Activated CD8-positive, alpha-beta memory T cell treated with anti-CD3 and anti-CD28 coated beads, Interleukin-2, amount 50 U/mL, for 4 hours (primary cell): ENCODE data around the gene APP.
"Not testable (repeated sequence)": the region's sequence is repeated elsewhere in the genome, so short reads cannot be mapped to it uniquely, and the experiment has no call there.

Experiments used
- DNase-seq: peaks from one replicate; pipeline ENCODE4 v3.0.0-alpha.2; 2020

Gene APP

DNA sequence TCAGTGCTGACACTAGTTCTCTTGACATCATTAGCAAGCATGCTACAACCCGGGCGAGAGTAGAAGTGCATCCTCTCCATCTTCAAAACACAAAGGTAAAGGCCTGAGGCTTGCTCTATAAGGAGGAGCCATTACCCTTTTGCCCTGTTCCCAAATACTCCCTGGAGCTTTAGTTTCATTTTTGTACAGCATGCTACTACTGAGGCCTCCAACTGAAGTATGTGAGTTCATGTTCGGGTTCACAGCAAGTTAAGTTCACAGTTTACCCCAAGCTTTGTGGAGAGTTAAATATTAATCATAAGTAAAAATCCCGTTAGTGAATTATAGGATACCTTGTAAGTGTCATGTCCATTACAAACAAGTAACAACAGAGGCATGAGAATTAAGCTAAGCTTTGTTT, 156.6 kb downstream of the APP start:
- DNase-seq = no peak

DNA sequence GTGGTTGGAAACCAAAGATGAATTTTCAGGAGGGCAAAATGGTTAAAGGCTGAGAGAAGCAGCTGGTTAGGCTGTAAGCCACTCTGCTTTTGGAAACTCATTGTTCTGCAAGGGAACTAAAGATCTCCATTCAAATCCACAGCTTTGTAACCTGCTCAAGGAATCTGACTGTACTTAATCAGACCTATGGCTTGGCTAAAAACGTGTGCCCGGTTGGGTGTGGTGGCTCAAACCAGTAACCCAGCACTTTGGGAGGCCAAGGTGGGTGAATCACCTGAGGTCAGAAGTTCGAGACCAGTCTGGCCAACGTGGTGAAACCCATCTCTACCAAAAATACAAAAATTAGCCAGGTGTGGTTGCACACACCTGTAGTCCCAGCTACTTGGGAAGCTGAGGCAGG, 158.1 kb downstream of the APP start:
- not testable (repeated sequence) for DNase-seq

DNA sequence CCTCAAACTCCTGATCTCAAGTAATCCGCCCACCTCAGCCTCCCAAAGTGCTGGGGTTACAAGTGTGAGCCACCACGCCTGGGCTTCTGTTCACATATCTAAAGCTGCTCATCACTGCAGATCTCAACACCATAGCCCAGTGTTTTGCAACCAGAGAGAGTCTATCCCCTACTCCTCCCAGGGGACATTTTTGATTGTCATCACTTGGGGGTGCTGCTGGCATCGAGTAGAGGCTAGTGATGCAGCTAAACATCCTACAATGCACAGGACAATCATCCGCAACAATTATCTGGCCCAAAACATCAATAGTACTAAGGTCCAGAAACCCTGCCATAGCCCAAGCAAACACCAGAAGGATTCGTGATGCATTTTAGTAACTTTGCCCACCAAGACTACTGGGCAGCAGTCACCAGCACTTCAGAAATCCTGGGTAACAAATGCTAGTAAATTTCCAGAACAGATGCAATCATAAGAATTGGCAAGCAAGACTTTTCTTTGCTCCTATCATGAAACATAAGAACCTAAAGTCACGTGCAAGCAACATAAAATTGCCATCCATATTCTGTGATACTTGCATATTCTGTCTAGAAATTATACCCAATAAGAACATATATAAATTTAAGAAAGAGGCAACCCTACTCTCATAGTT, 159.2 kb downstream of the APP start:
- no peak for DNase-seq

DNA sequence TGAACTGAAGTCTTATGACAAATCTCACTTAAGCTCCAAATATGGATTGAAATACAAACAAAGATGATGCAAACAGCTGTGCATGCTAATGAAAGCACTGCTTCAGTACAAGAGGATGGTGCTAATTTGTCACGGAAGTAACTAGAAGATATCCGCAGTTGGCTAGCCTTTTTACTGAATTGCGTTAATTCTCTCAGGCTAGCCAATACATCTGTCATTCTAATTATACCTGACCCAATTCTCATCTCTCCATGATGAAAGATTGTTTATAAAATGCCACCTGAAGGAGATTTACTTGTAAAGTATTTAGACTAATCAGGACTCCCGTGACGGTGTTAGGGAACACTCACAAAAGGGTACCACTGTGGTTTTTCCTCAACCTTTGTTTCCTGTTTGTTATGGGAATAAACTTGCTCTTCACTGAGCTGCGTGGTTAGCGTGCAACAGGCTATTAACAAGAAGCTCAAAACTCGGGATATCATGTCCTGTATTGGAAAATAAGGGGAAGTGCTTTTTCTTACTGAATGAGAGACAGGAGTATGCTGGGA, 162.5 kb downstream of the APP start:
- no peak for DNase-seq

DNA sequence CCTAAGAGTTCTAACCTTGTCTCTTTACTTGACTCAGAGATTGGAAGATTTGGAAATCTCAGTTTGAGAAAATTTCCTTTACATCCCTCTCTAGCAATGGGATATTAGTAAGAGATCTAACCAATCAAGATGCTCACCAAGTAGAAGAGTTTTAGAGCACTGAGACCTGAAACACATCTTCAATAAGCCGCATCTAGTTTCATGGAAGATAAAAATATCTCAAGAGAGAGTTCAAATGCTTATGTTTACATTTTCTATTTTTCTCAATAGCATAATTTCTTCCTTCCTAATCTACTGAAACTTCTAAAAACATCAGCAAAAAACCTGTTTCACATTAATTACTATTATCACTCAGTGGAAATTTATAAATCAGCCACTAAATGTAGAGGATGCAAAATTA, 165.1 kb downstream of the APP start:
- no peak for DNase-seq

DNA sequence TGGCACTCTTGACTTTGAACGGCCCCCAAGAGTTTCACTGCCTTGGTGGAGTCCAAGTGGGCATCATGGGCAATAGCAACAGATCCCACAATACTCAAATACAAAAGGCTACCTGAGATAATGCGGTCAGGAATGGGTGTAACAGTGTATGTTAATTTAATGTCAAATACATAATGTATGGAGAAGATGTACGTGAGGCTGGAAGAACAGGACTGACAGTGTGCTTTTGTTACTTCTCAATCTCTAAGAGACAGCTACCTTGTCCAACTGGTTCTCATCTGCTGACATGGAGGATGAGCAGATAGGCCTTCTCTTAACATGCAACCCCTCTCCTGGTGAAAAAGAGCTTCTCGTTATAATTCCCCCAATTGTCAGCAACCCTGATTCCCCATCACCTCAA, 167.2 kb downstream of the APP start:
- DNase-seq = no peak

DNA sequence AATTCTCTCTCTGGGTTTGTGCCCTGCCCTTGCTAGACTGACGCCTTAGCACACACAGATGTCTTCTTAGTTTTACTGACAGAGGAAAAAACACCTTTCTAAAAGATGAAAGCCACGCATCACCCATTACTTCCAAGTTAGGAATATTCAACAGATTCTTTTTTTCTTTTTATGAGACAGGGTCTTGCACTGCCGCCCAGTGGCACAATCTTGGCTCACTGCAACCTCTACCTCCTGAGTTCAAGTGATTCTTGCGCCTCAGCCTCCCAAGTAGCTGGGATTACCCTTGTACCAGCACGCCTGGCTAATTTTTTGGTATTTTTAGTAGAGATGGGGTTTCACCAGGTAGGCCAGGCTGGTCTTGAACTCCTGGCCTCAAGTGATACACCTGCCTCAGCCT, 169.2 kb downstream of the APP start:
- no peak for DNase-seq

DNA sequence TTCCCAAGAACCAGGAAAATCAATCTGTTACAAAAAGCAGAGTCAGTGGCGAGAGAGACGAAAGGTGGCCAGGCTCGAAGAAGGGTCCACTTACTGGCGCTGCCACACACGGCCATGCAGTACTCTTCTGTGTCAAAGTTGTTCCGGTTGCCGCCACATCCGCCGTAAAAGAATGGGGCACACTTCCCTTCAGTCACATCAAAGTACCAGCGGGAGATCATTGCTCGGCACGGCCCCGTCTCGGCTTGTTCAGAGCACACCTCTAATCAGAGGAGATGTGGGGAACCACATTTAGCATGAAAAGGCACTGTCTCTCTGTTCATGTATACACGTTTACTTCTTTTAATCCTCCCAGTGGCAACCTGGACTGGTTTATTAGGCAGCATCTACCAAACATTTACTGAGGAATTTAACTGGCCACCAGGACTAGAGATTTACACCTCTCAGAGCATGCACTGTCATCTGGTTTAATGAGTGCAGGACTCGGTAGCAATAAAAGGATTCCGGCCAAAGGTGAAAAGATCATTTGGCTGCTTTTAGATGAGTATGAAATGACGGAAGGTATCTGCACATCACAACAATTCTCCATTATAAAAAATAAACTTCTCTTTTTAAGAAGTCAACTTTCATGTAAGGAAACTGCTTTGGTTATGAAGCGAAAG, 170.5 kb downstream of the APP start:
- peak; percentile 15 for DNase-seq

DNA sequence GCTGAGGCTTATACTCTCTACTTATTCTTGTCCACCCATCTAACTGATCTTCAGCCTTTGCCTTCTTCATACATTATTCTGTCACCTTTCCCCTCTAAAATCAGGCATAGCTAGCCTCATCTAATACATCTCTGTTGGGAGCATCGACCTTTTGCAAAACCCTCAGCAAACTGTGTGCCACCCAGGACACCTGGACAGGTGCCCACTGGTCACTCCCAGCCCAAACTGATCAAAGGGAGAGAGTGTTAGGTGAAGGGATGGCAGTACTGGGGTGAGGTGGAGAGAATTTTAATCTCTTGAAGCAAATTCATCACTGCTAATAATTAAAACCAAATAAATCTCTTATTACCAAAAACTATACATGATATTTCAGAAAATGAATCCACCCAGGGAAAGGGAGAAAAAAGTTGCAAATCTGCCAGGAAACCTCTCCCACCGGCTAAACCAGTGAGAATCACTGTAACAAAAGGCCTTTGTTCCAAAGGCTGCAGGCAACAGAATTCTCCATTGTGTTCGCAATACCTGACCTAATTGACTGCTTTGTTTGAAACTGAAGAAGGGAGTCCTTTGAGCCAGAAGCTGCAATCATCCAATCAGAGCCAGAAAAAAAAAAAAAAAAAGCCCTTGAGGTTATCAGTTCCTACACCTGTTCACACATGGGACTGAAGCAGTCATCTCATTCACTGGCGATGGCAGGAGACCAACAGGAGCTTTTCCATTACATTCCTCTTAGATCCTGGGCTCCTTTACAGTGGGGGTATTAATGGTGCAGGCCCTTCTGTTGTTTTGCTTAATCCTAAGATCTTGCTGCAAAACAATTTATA, 172.6 kb downstream of the APP start:
- no peak for DNase-seq

DNA sequence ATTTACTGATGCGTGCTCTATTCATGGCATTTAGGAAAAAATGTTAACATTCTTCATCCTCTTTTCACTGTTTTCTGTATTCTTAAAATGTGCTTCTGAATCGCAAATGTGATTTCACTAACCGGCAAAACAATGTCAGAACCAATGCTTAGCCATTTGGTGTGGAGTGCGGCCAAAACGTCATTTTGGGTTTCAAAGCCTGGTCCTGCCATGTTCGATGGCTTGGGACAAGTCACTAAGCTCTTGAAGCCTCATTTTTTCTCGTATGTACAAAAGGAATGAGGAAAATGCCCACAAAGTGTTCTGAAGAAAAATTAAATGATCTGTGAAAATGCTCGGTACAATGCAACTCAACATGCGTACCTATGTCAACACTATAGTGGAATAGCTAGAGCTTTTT, 175.3 kb downstream of the APP start:
- DNase-seq = no peak

DNA sequence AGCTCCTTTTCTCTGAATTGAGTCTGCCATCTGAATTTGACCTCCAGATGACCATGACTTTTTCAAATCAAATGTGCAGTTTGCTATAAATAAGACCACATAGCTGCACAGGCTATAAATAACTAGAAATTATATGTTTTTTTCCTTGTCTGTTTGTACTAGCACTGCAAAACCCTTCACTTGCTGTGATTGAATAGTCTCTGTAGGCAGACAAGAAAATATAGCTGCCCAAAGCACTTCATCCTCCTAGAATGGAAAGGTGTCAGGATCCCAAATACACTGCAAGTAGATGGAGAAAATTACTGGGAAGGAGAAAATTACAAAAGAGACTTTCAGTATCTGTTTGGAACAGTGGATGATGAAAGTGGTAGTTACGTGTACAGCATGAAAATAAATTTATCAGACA, 175.8 kb downstream of the APP start:
- no peak for DNase-seq

DNA sequence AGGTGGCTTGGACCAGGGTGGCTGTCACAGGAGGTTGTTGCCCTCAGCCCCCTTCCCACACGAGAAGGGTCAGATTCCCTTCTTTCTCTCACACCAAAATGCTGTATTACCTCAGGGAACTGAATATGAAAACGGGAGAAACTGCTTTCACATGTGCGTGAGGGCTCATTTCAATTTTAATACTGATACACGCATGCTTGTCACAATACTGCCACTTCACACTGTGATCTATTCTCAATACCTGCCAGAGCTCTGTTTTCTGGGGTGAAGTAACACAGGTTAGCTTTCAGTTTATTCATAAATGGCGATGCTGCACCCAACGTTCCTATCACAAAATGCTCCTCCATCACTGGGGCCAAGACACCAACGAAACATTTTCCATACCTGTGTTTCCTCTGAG, 181.8 kb downstream of the APP start:
- no peak for DNase-seq

DNA sequence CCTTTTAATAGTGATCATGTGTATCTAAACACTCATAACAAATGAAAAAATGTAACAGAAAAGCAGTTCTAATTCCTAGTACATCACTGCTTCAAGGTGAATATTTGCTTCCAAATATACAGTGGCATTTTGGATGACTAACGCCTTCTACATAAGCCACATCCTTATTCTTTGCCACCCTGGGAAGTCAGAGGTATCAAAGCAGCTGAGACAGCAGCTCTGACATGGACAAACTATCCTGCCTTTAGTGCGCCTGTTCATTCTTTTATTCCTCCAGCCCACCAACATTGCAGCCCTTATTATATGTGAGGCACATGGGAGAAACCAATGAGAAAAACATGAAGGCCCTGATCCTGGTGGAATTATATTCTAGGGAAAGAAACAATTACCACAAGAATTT, 183.0 kb downstream of the APP start:
- no peak for DNase-seq

DNA sequence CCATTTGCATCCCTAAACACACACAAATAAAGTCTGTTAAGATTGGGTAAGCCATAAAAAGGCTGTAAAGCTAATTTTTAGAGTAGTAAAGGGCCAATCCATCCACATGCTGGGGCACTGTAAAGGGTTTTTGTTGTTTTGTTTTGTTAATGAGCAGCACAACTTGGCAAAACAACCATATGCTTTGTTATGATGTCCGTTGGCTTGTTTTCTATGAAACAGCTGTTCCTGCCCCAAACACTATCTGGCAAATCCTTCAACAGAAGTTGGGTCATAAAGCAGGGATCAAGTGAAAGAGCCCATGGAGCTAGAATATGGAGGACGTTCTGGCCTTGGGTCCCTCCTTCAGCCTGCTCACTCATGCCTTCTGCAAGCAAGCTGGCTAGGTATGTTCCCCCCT, 183.6 kb downstream of the APP start:
- DNase-seq = no peak

DNA sequence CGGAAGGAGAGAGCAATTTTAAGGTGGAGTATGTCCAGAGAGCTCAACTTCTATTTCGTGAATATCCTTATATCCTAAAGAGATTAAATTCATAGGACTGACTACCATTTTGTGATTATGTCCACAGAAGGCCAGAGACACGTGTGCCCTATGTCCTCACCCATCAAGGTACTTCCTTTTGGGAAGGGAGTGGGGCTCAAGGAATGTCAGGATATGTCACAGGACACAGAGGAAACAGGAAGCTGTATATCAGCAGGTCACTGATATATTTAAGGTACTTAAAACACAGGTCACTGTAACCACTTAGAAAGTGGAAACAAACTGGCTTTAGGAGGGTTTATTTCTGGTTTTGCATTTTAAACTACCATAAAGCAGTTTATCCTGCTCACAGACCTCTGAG, 184.6 kb downstream of the APP start:
- no peak for DNase-seq

DNA sequence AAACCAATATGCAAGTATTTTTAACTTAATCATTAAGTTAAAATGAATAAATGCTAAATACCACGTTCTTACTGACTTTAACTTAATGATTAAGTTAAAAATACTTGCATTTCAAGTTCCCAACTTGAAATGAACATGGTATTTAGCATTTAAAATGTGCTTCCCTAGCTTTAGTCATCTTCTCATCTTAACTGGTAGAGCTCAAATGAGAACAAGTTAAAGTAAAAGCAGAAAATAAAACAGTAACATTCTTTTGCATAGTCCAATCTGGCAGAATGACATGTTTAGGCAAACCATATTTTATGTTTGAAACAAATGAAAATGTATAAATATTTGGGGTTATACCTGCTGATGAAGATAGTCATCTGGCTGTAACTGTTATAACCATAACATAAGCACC, 186.0 kb downstream of the APP start:
- DNase-seq = no peak

DNA sequence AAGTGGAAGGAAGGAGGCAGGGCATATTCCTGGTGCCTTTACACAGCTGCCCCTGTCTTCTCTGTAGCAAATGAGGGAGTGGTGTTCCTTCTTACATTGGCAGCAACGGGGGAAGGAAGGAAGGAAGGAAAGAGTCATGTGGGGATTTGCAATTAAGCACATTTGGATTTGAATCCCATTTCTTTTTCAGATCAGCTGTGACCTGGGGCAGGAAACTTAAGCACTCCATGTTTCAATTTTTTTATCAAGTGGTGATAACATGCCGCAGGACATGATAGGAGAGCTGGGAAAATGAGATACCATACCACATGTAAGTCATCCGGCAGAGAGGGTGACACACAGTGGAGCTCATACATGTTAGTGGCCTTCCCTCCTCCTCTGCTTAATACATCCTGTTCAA, 186.8 kb downstream of the APP start:
- DNase-seq = no peak

DNA sequence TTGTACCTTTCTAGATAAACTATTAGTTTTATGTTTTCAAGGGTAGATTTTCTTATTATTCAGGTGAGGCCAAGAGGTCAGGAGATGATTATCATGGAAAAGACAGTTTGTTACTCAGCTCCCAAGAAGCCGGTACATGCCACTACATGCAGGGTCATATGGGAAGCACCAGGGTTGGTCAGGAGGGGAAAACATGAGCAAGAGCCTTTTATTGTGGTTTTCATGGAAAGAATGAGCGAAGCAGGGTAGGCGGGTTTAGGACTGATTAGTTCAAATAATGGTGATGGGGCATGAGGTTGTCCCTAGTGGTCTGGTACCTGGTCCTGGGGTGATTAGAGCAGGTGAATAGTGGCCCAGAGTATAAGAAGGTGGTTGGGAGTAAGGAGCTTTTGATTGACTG, 189.9 kb downstream of the APP start:
- no peak for DNase-seq

DNA sequence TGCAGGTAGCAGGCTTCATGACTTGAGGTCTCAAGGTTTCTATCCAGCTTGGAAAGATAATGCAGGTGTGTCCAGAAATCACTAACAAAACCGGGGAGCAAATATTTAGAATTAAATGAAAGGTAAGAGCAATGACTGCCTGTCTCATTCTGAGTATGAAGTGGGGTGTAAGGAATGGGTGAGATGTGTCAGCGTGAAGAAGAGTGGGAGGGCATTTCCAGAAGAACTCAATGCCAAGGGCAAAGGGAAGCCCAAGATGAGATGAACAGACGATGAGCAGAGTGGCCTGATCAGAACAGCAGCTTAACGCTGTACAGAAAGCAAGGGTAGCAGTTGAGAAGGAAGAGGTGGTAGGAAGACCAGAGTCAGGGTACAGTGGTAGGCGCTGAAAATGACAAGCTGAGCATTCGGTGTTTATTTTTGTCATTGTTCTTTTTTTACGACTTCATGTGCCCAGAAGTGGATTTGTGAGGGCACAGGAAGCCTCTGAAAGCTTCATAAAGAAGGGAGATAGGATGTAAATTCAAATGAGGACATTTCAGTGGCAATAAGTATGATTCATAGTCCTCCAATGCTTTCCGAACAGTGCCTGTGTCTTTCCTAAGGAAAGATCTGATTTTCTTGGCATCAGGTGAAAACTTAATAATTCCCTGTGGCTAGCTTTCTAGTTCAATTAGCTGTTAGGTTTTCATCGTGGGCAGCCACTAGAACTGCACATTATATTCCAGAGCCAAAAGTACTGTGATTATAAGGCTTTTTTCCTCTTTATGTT, 190.5 kb downstream of the APP start:
- no peak for DNase-seq

DNA sequence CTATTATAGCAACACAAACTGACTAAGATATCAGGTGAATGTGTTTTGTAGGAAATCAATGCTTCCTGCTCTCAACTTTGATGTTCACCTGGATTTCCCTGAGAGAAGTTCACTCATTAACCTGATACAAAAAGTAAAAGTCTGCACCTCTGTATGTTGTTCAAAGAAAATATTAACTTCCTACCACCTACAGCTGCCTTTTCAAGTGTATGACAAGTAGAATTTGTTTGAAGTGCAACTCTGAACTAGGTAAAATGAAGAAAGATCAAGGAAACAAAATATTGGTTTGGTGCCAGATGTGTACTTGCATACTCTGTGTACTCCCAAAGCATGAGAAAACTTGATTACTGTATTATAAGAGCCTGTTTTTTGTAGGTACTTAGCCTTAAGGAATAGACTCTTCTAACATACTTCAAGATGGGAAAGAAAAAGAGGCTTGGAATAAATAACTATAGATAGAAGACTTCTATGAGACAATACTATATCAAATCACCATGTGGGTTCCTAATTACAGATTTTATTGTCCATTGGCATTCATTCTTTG, 193.4 kb downstream of the APP start:
- no peak for DNase-seq

DNA sequence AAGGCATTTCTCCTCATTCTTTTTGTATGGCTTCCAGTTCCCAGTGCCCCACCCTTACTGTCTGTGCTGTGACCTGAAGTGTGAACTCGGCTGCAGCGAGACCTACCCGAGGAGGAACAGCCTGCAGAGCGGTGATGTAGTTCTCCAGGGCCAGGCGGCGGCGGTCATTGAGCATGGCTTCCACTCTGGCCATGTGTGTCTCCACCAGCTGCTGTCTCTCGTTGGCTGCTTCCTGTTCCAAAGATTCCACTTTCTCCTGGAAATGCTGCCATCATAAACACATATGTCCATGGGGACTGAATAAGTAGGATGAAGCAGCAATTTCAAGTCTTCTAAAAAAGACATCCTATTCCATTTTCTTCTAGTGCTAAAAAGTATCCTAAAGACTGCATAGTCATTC, 195.6 kb downstream of the APP start:
- DNase-seq = no peak

DNA sequence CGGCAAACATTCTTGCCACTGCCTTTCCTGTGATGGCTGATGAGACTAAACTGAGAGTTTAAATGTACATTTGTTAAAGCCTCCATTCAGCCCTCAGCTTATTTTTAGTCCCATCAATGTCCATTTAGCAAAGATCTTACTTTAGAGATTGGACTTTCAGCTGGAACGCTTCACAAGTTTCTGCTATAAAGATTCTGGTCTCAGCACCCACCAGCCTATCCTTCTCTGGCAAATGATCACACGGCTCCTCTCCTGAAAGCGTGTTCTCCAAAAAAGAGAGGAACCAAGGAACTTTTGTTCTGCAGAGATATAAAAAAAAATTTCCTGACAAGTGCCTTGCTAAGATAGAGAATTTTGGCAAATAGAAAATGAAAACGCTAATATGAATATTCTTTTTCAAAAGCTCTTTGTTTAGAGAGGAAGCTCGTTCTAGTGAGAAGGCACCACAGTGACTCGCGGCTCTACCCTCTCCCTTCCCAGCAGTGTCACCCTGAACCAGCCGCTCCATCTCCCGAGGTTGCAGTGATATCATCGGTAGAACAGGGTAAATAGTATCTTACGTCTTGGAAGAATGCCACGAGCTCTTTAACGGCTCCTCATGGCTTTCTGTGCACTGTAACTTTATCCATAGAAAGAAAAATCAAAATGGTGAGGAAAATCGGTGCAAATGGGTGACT, 200.2 kb downstream of the APP start:
- no peak for DNase-seq
